ENCODE data around the gene NMNAT2. TPM values are rescaled to one million over a fixed set of nuclear protein-coding genes. Genes with fewer than 3 reads are reported as not detected.

The NMNAT2 gene
- total RNA-seq, 4 donors from 2014 or later, result 0.20 to 0.48 (median 0.27) TPM; not detected in 1

DNA sequence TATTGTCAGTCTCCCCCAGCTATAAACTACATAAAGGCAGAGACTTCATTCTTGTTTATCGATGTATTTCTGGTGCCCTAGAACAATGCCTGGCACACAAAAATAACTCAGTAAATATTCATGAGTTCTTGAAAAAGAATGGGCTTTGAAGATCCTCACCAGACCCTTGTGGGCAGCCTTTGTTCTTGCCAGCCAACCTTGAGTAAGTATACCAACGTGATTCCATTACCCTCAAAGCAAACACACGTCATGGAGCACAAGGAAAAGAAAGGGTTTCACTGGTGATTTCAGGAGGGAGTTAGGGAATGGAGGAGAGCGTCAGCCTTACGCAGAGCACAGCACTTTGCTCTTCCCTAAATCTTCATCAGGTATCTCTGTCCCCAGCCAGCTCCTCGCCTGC lies 29.4 kb downstream of the NMNAT2 start:
- in situ Hi-C loops (cut with MboI; ENCODE audit: low pct_ligation_motif_present in 1 of 4, low pct_unique_long_range_greater_than_20kb in 1 of 4, low sequenced_read_pairs in 3 of 4), result no loop called here
- no peaks in the 10 kb centered on the region for H3K9me3 ChIP-seq
- no peak for DNase-seq
- 59 to 84% methylated on average over 3 to 6 of the region's 6 CpGs for WGBS, 2 donors (ENCODE audit: low coverage in 1 of 2)
- intact Hi-C loops (cut with DNase I; ENCODE audit: low total_unique reads), result no loop called here
- no peak overlapping the region for H3K4me3 ChIP-seq
- H3K27me3 ChIP-seq, result peaks cover 3% of the 10 kb centered on the region
- TF ChIP-seq POLR2AphosphoS5 (IDR thresholded peaks at IDR 0.05) (no peak), CTCF (IDR thresholded peaks at IDR 0.05) (no peak)
- no peaks in the 10 kb centered on the region for H3K36me3 ChIP-seq
- H3K27ac ChIP-seq, result no peak overlapping the region
- no peaks in the 10 kb centered on the region for H3K4me1 ChIP-seq

GRCh38 chr1:183385340-183386144 lies 32.6 kb downstream of the NMNAT2 start:
- no peaks in the 10 kb centered on the region for H3K36me3 ChIP-seq
- WGBS, 2 donors (ENCODE audit: low coverage in 1 of 2), result 74 to 77% methylated on average over 3 to 6 of the region's 6 CpGs
- peaks cover 3% of the 10 kb centered on the region for H3K27me3 ChIP-seq
- H3K4me3 ChIP-seq, result no peak overlapping the region
- no peak for TF ChIP-seq CTCF (IDR thresholded peaks at IDR 0.05)
- TF ChIP-seq EP300 (IDR thresholded peaks at IDR 0.05; ENCODE audit: low read depth), result no peak
- no peak for TF ChIP-seq POLR2A (IDR thresholded peaks at IDR 0.05)
- TF ChIP-seq POLR2AphosphoS5 (IDR thresholded peaks at IDR 0.05), result no peak
- in situ Hi-C loops (cut with MboI; ENCODE audit: low pct_ligation_motif_present in 1 of 4, low pct_unique_long_range_greater_than_20kb in 1 of 4, low sequenced_read_pairs in 3 of 4), result no loop called here
- DNase-seq, result no peak
- no peak overlapping the region for H3K27ac ChIP-seq
- no peaks in the 10 kb centered on the region for H3K4me1 ChIP-seq
- intact Hi-C loops (cut with DNase I; ENCODE audit: low total_unique reads), result no loop called here
- no peaks in the 10 kb centered on the region for H3K9me3 ChIP-seq

DNA sequence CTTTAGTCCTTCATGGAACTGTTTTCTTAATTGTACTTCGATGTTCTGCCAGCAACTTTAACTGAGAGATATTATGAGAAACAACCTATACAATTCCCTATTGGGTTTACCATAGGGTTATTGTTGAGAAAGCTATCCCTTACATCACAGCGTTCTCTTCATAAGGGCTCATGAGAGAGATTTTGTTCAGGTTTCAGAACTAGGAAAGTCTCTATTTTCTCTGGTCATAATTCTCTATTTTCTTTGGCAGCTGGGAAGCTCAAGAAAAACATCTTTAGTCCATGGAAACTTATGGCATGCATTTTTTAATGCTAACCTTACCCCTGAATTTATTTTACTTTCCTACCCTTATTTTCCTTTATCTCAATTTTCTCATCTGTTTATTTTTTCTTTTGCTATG lies 38.2 kb downstream of the NMNAT2 start:
- Histone ChIP-seq H3K27ac (no peak overlapping the region), H3K4me3 (no peak overlapping the region), H3K27me3 (no peaks in the 10 kb centered on the region), H3K36me3 (no peaks in the 10 kb centered on the region), H3K4me1 (no peaks in the 10 kb centered on the region), H3K9me3 (no peaks in the 10 kb centered on the region)
- 83 to 89% methylated on average over 2 of the region's 2 CpGs for WGBS, 2 donors (ENCODE audit: low coverage in 1 of 2)
- in situ Hi-C loops (cut with MboI; ENCODE audit: low pct_ligation_motif_present in 1 of 4, low pct_unique_long_range_greater_than_20kb in 1 of 4, low sequenced_read_pairs in 3 of 4), result no loop called here
- no peak for DNase-seq
- intact Hi-C loops (cut with DNase I; ENCODE audit: low total_unique reads), result no loop called here
- no peak for TF ChIP-seq POLR2AphosphoS5 (IDR thresholded peaks at IDR 0.05)
- no peak for TF ChIP-seq POLR2A (IDR thresholded peaks at IDR 0.05)
- TF ChIP-seq EP300 (IDR thresholded peaks at IDR 0.05; ENCODE audit: low read depth), result no peak
- TF ChIP-seq CTCF (IDR thresholded peaks at IDR 0.05), result no peak

- Histone ChIP-seq H3K36me3 (no peaks in the 10 kb centered on the region), H3K9me3 (no peaks in the 10 kb centered on the region), H3K4me3 (no peak overlapping the region), H3K27me3 (no peaks in the 10 kb centered on the region), H3K27ac (no peak overlapping the region), H3K4me1 (no peaks in the 10 kb centered on the region)
- intact Hi-C loops (cut with DNase I; ENCODE audit: low total_unique reads) (no loop called here), in situ Hi-C loops (cut with MboI; ENCODE audit: low pct_ligation_motif_present in 1 of 4, low pct_unique_long_range_greater_than_20kb in 1 of 4, low sequenced_read_pairs in 3 of 4) (no loop called here)
- no peak for DNase-seq
- no peak for TF ChIP-seq POLR2A (IDR thresholded peaks at IDR 0.05)
- no peak for TF ChIP-seq POLR2AphosphoS5 (IDR thresholded peaks at IDR 0.05)
- WGBS, 2 donors (ENCODE audit: low coverage in 1 of 2), result 87 to 100% methylated on average over 2 of the region's 2 CpGs
Observed at GRCh38 chr1:183375381-183375780, 42.8 kb downstream of the NMNAT2 start.

DNA sequence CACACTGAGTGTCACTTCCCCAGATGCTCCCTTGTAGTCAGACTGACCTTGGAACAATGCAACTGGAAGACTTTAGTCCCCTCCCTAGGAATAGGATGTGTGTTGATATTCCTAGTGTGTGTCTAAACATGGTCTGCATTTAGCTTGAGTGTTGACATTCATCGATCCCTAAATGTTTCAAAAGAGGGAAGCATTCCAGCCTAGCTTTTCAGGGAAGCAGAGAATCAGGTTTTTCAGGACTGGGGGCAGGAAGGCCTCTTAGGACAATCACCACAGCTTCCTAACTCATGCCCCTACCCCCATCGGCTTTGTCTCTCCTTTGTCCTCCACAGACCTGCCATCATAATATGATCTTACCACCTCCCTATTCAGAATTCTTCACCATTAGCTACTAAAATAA lies 43.4 kb downstream of the NMNAT2 start:
- in situ Hi-C loops (cut with MboI; ENCODE audit: low pct_ligation_motif_present in 1 of 4, low pct_unique_long_range_greater_than_20kb in 1 of 4, low sequenced_read_pairs in 3 of 4) (no loop called here), intact Hi-C loops (cut with DNase I; ENCODE audit: low total_unique reads) (no loop called here)
- Histone ChIP-seq H3K9me3 (no peaks in the 10 kb centered on the region), H3K27me3 (no peaks in the 10 kb centered on the region), H3K4me3 (no peak overlapping the region), H3K27ac (no peak overlapping the region), H3K4me1 (peaks cover 0 to 2% (median under 1%) of the 10 kb centered on the region in 4 donors), H3K36me3 (no peaks in the 10 kb centered on the region)
- TF ChIP-seq POLR2AphosphoS5 (IDR thresholded peaks at IDR 0.05) (no peak), CTCF (IDR thresholded peaks at IDR 0.05) (no peak), POLR2A (IDR thresholded peaks at IDR 0.05) (no peak), EP300 (IDR thresholded peaks at IDR 0.05; ENCODE audit: low read depth) (no peak)
- DNase-seq, result no peak
- 75% methylated on average over 2 of the region's 2 CpGs; no CpG with 5 or more reads in 1 of the 2 donors for WGBS, 2 donors (ENCODE audit: low coverage in 1 of 2)

Data from transverse colon (tissue), 4 donors.